HG02884 (cell line): ENCODE data around the gene VWA3A.
"Not testable (repeated sequence)": the region's sequence is repeated elsewhere in the genome, so short reads cannot be mapped to it uniquely, and the experiment has no call there.

ENCODE experiments used
- ATAC-seq: cut with Tn5 transposase; IDR thresholded peaks from one replicate; pipeline ENCODE4 v1.9.1; 2021; ENCODE audit warnings: mild to moderate bottlenecking, moderate library complexity; ENCODE audit not compliant: unreplicated experiment

Gene VWA3A

GRCh38 chr16:22092143-22092933 lies at the start of gene VWA3A:
Gene VWA3A, plus strand, starts transcription at chr16:22092541. Its CDS starts 97 bp downstream, at chr16:22092638.
- no peak for ATAC-seq

- ATAC-seq = not testable (repeated sequence)
Measured at GRCh38 chr16:22043882-22044281, 48.5 kb upstream of the VWA3A start.

- not testable (repeated sequence) for ATAC-seq
Measured at GRCh38 chr16:22045888-22046287, 46.5 kb upstream of the VWA3A start.

- no peak for ATAC-seq
Measured at GRCh38 chr16:22050963-22051362, 41.4 kb upstream of the VWA3A start.

GRCh38 chr16:22052980-22053379 lies 39.4 kb upstream of the VWA3A start:
- no peak for ATAC-seq

- no peak for ATAC-seq
Measured at GRCh38 chr16:22053921-22054341, 38.4 kb upstream of the VWA3A start.

GRCh38 chr16:22054847-22055590 lies 37.3 kb upstream of the VWA3A start:
- ATAC-seq = no peak

- no peak for ATAC-seq
Measured at GRCh38 chr16:22055881-22056280, 36.5 kb upstream of the VWA3A start.

GRCh38 chr16:22063888-22064467 lies 28.4 kb upstream of the VWA3A start:
- ATAC-seq = no peak

GRCh38 chr16:22065252-22065651 lies 27.1 kb upstream of the VWA3A start:
- no peak for ATAC-seq

GRCh38 chr16:22070361-22071330 lies 21.7 kb upstream of the VWA3A start:
- ATAC-seq = no peak

GRCh38 chr16:22071331-22071910 lies 20.9 kb upstream of the VWA3A start:
- ATAC-seq = no peak

GRCh38 chr16:22073350-22073749 lies 19.0 kb upstream of the VWA3A start:
- no peak for ATAC-seq

GRCh38 chr16:22075043-22075757 lies 17.1 kb upstream of the VWA3A start:
- no peak for ATAC-seq

- ATAC-seq = no peak
Measured at GRCh38 chr16:22075776-22076175, 16.6 kb upstream of the VWA3A start.

GRCh38 chr16:22077700-22078313 lies 14.5 kb upstream of the VWA3A start:
- ATAC-seq = no peak

GRCh38 chr16:22078656-22079055 lies 13.7 kb upstream of the VWA3A start:
- no peak for ATAC-seq

GRCh38 chr16:22081050-22081449 lies 11.3 kb upstream of the VWA3A start:
- no peak for ATAC-seq

GRCh38 chr16:22086440-22086839 lies 5.9 kb upstream of the VWA3A start:
- ATAC-seq = no peak
